AG10803 (cell line): ENCODE results near the gene LRIT1.

Experiments used
- DNase-seq: peaks from one replicate; pipeline ENCODE4 v3.0.0; 2010; ENCODE audit warnings: low read depth
- H3K4me3 ChIP-seq: 2 replicates; pipeline ENCODE4 v1.5.1; 2011; ENCODE audit warnings: mild to moderate bottlenecking, low read length, control low read depth
- CTCF ChIP-seq: conservative IDR thresholded peaks from 2 replicates; pipeline ENCODE4 v1.5.1; 2011; ENCODE audit warnings: mild to moderate bottlenecking, low read length, control low read depth, inconsistent platforms

LRIT1 gene

DNA sequence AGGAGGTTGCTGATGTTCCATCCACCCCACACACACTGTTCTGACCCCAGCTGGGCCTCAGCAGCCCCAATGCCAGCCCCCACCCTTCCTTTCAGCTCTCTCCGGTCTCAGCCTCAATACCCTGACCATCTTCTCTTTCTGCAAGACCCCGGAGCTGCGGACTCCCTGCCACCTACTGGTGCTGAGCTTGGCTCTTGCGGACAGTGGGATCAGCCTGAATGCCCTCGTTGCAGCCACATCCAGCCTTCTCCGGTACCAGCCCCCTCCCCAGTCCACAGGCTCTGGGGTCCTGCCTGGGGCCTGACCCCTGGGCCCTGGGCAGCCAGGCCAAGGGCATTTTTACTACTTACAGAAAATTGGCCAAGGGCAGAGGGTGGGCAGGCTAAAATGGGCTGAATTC lies 6.2 kb upstream of the LRIT1 start:
- no peak overlapping the region for H3K4me3 ChIP-seq
- no peak for TF ChIP-seq CTCF
- DNase-seq = no peak

- H3K4me3 ChIP-seq = no peak within 1 kb of the TSS
- no peak for TF ChIP-seq CTCF
- peak; percentile 11 for DNase-seq
These were observed 3.4 kb upstream of the LRIT1 start, which contains the start of gene RGR for GRCh38 chr10:84244651-84245270. TSS of gene RGR (plus strand) at chr10:84245053. CDS start at chr10:84245091, 38 bp downstream.

DNA sequence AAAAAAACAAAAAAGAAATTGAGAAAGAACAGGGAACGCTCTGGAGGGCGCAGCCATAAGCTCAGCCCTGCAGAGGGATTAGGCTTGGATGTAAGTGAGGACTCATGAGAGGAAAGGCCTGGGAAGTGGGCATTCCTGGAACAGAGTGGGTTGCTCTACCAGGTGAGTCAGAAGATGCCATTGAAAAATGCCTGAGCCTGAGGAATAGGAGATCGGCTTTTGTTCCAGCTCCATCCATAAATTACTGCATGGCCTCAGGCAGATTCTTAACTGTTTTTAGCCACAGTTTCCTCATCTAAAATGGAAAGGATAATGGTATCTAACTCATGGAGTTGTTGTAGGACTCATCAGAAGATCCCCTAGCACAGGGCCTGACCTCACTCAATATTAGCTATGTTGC lies 2.4 kb upstream of the LRIT1 start:
- no peak for TF ChIP-seq CTCF
- H3K4me3 ChIP-seq = no peak overlapping the region
- no peak for DNase-seq

- no peak for DNase-seq
- TF ChIP-seq CTCF = no peak
- H3K4me3 ChIP-seq = no peak overlapping the region
These were observed 2.4 kb downstream of the LRIT1 start for GRCh38 chr10:84238909-84239308.

GRCh38 chr10:84237199-84238051 lies 3.9 kb downstream of the LRIT1 start:
- DNase-seq = no peak
- no peak for TF ChIP-seq CTCF
- H3K4me3 ChIP-seq = no peak overlapping the region

- DNase-seq = no peak
- no peak for TF ChIP-seq CTCF
- no peak overlapping the region for H3K4me3 ChIP-seq
These were observed 4.5 kb downstream of the LRIT1 start for GRCh38 chr10:84236807-84237198.

DNA sequence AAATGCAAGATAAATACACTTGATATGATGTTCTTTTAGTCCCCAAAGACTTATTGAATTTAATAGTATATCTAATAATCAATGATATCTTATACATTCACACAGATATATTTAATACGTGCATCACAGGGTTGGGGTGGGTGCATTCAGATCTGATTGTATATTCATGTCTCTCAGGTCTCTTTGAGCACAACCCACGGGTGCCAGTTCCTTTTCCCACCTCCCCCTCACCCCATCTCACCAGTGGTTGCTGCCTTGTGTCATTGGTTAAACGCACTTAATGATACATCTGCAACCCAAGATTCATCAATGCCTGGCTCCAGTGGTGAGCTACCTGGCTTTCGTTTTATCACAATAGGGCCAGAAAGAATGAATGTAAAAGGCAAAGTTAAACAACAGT lies 6.2 kb downstream of the LRIT1 start:
- no peak for TF ChIP-seq CTCF

More for the DNA sequence above, 6.2 kb downstream of the LRIT1 start:
- no peak overlapping the region for H3K4me3 ChIP-seq
- no peak for DNase-seq
